Parathyroid adenoma (tissue), 2 donors: ENCODE measurements around the gene CTBP2.
A peak's percentile ranks its signal among the peaks of the same experiment; 100 is the strongest.

Experiments
- H2AFZ ChIP-seq: fragments of 300-600 bp; sonication (generic); one replicate; pipeline ENCODE4 v1.7.0; 2017; ENCODE audit warnings: antibody characterized with exemption, mild to moderate bottlenecking
- H3K27ac ChIP-seq: fragments of 300-600 bp; sonication (generic); one replicate; pipeline ENCODE4 v1.7.0; 2017
- H3K27me3 ChIP-seq: fragments of 300-600 bp; sonication (generic); one replicate; pipeline ENCODE4 v1.7.0; 2017; ENCODE audit warnings: low read length; ENCODE audit not compliant: control insufficient read depth, insufficient read depth
- H3K36me3 ChIP-seq: fragments of 300-600 bp; sonication (generic); one replicate; pipeline ENCODE4 v1.7.0; 2017; ENCODE audit warnings: low read length; ENCODE audit not compliant: control insufficient read depth, insufficient read depth
- H3K4me1 ChIP-seq: fragments of 300-600 bp; sonication (generic); one replicate; pipeline ENCODE4 v1.7.0; 2017; ENCODE audit warnings: control low read depth
- H3K4me2 ChIP-seq: fragments of 300-600 bp; sonication (generic); one replicate; pipeline ENCODE4 v1.7.0; 2017; ENCODE audit warnings: low read length
- H3K4me3 ChIP-seq: fragments of 300-600 bp; sonication (generic); one replicate; pipeline ENCODE4 v1.7.0; 2017; ENCODE audit warnings: low read depth, low read length
- H3K79me2 ChIP-seq: fragments of 300-600 bp; sonication (generic); one replicate; pipeline ENCODE4 v1.7.0; 2017; ENCODE audit warnings: control low read depth
- H3K9ac ChIP-seq: fragments of 300-600 bp; sonication (generic); one replicate; pipeline ENCODE4 v1.7.0; 2017; ENCODE audit warnings: mild to moderate bottlenecking
- H3K9me3 ChIP-seq: fragments of 300-600 bp; sonication (generic); one replicate; pipeline ENCODE4 v1.7.0; 2017; ENCODE audit warnings: low read length; ENCODE audit not compliant: control insufficient read depth
- CTCF ChIP-seq: fragments of 300-600 bp; sonication (generic); IDR thresholded peaks from one replicate; pipeline ENCODE4 v1.7.0; 2017; ENCODE audit warnings: antibody characterized with exemption, mild to moderate bottlenecking
- donor health status: primary hyperparathyroidism.

The CTBP2 gene

GRCh38 chr10:125066764-125067450 is 93.5 kb downstream of the CTBP2 start:
- no peaks in the 10 kb centered on the region for H3K27me3 ChIP-seq
- H3K4me2 ChIP-seq, result peak overlapping the region; percentile 23
- H3K27ac ChIP-seq, result no peak overlapping the region
- H3K36me3 ChIP-seq, result no peaks in the 10 kb centered on the region
- no peaks in the 10 kb centered on the region for H3K9me3 ChIP-seq
- H3K4me1 ChIP-seq, result peaks cover 33% of the 10 kb centered on the region
- H3K79me2 ChIP-seq, result peaks cover 19% of the 10 kb centered on the region
- peak; percentile 62 for TF ChIP-seq CTCF
- no peak overlapping the region for H3K9ac ChIP-seq
- H2AFZ ChIP-seq, result no peak overlapping the region
- H3K4me3 ChIP-seq, result no peak overlapping the region

GRCh38 chr10:125064681-125065492 is 95.5 kb downstream of the CTBP2 start:
- H3K27ac ChIP-seq, result peak overlapping the region; percentile 77
- H3K4me1 ChIP-seq, result peaks cover 50% of the 10 kb centered on the region
- no peak overlapping the region for H3K9ac ChIP-seq

GRCh38 chr10:125063256-125063925 is 97.0 kb downstream of the CTBP2 start:
- H2AFZ ChIP-seq, result no peak overlapping the region
- H3K79me2 ChIP-seq, result peaks cover 28% of the 10 kb centered on the region
- no peak overlapping the region for H3K4me3 ChIP-seq
- TF ChIP-seq CTCF, result no peak
- H3K4me1 ChIP-seq, result peaks cover 54% of the 10 kb centered on the region
- no peaks in the 10 kb centered on the region for H3K36me3 ChIP-seq
- H3K27ac ChIP-seq, result no peak overlapping the region
- no peak overlapping the region for H3K9ac ChIP-seq
- H3K4me2 ChIP-seq, result no peak overlapping the region
- H3K27me3 ChIP-seq, result no peaks in the 10 kb centered on the region
- H3K9me3 ChIP-seq, result no peaks in the 10 kb centered on the region

More at GRCh38 chr10:125064681-125065492, 95.5 kb downstream of the CTBP2 start:
- Histone ChIP-seq H3K36me3 (no peaks in the 10 kb centered on the region), H3K27me3 (no peaks in the 10 kb centered on the region), H2AFZ (no peak overlapping the region), H3K4me3 (peak overlapping the region; percentile 15), H3K4me2 (peak overlapping the region; percentile 43), H3K79me2 (peaks cover 24% of the 10 kb centered on the region), H3K9me3 (no peaks in the 10 kb centered on the region)
- TF ChIP-seq CTCF, result no peak

- Histone ChIP-seq H3K4me3 (no peak overlapping the region), H3K79me2 (peaks cover 34% of the 10 kb centered on the region), H3K9ac (no peak overlapping the region), H3K36me3 (no peaks in the 10 kb centered on the region), H3K9me3 (no peaks in the 10 kb centered on the region), H2AFZ (no peak overlapping the region), H3K27ac (no peak overlapping the region), H3K4me2 (no peak overlapping the region), H3K4me1 (peaks cover 54% of the 10 kb centered on the region), H3K27me3 (no peaks in the 10 kb centered on the region)
- no peak for TF ChIP-seq CTCF
These were observed 97.5 kb downstream of the CTBP2 start for GRCh38 chr10:125062914-125063230.
